Transverse colon (tissue), 4 donors: ENCODE results near the gene GRIK4. TPM values are rescaled to one million over a fixed set of nuclear protein-coding genes. Genes with fewer than 3 reads are reported as not detected.

Experiments used
- DNase-seq: peaks from one replicate; pipeline ENCODE4 v3.0.0-alpha.2; 2019
- H3K27ac ChIP-seq, 4 donors: fragments of 200-600 bp; sonication (generic); 2 replicates each; pipeline ENCODE4 v1.5.1; 2016 to 2018; ENCODE audit warnings: inconsistent platforms in 4 of 4
- H3K27me3 ChIP-seq: fragments of 200-600 bp; sonication (generic); 2 replicates; pipeline ENCODE4 v1.5.1; 2017; ENCODE audit warnings: inconsistent platforms
- H3K36me3 ChIP-seq, 4 donors: fragments of 200-600 bp; sonication (generic); 2 replicates each; pipeline ENCODE4 v1.5.1; 2017 to 2019; ENCODE audit warnings: inconsistent platforms in 4 of 4
- H3K4me1 ChIP-seq, 4 donors: fragments of 200-600 bp; sonication (generic); 2 replicates each; pipeline ENCODE4 v1.5.1; 2017 to 2020; ENCODE audit warnings: inconsistent platforms in 4 of 4
- H3K4me3 ChIP-seq, 4 donors: fragments of 200-600 bp; sonication (generic); 1 replicate in 1 of 4; 2 replicates in 3 of 4; pipeline versions ENCODE4 v1.5.1 to v1.6.1; 2017 to 2019; ENCODE audit warnings: inconsistent platforms in 4 of 4
- H3K9me3 ChIP-seq, 2 donors: fragments of 200-600 bp; sonication (generic); 2 replicates each; pipeline ENCODE4 v1.5.1; 2017 to 2019; ENCODE audit warnings: inconsistent platforms in 2 of 2
- CTCF ChIP-seq, 5 experiments: fragments of 200-600 bp in 3 of 5; fragments of 450-650 bp in 2 of 5; sonication (generic) in 3 of 5; IDR thresholded peaks; 1 replicate in 2 of 5; 2 replicates in 3 of 5; pipeline ENCODE4 v1.5.1; 2016 to 2017; ENCODE audit warnings: antibody characterized with exemption in 5 of 5, inconsistent platforms in 3 of 5, mild to moderate bottlenecking in 2 of 5, moderate library complexity in 1 of 5
- EP300 ChIP-seq: sonication (generic); formaldehyde crosslinking; IDR thresholded peaks from one replicate; pipeline ENCODE4 v1.6.1; 2017; ENCODE audit warnings: antibody characterized with exemption, low read depth
- POLR2A ChIP-seq: fragments of 450-650 bp; IDR thresholded peaks from one replicate; pipeline ENCODE4 v1.6.1; 2016; ENCODE audit warnings: antibody characterized with exemption, mild to moderate bottlenecking, moderate library complexity
- POLR2AphosphoS5 ChIP-seq, 3 donors: sonication (generic); formaldehyde crosslinking; IDR thresholded peaks; one replicate each; pipeline ENCODE4 v1.6.1; 2016; ENCODE audit warnings: antibody characterized with exemption in 3 of 3
- WGBS, 2 donors: methylation state at CpG; one replicate each; pipeline ENCODE4 v1.1.5; 2018; ENCODE audit warnings: low coverage in 1 of 2; 5-methylcytosine and 5-hydroxymethylcytosine counted together
- in situ Hi-C, 4 donors: fragments of 200-750 bp; cut with MboI; loops; one replicate each; pipeline versions ENCODE4 v1.15.0 to v1.15.1; 2017; ENCODE audit warnings: low sequenced_read_pairs in 3 of 4, low pct_ligation_motif_present in 1 of 4, low pct_unique_long_range_greater_than_20kb in 1 of 4
- intact Hi-C: fragments of 100-400 bp; cut with DNase I; formaldehyde crosslinking; loops from one replicate; pipeline ENCODE4 v1.15.1; 2023; ENCODE audit warnings: low total_unique reads
- total RNA-seq, 4 donors: library from RNA; depleted of rRNA; stranded (reverse); fragments of >200 nt; gene quantifications; one replicate each; pipeline ENCODE4 v1.1.0, GENCODE V29; 2016

The GRIK4 gene
- total RNA-seq, 4 donors from 2014 or later: 2.6 TPM; not detected in 3

- intact Hi-C loops: no loop called here
- H3K4me1 ChIP-seq: no peaks in the 10 kb centered on the region
- peaks cover 20% of the 10 kb centered on the region for H3K27me3 ChIP-seq
- H3K4me3 ChIP-seq: no peak overlapping the region
- H3K9me3 ChIP-seq: peaks cover 0 to 4% of the 10 kb centered on the region in 2 donors
- H3K27ac ChIP-seq: no peak overlapping the region
- H3K36me3 ChIP-seq: no peaks in the 10 kb centered on the region
- in situ Hi-C loops: no loop called here
- no peak for DNase-seq
- TF ChIP-seq EP300 (no peak), POLR2AphosphoS5 (IDR thresholded peaks at IDR 0.05) (no peak), POLR2A (no peak), CTCF (IDR thresholded peaks at IDR 0.05) (no peak)
- WGBS, 2 donors: 79 to 88% methylated on average over 2 to 7 of the region's 7 CpGs
Measured at GRCh38 chr11:120586728-120587127, 75.2 kb downstream of the GRIK4 start.

GRCh38 chr11:120587299-120587698 lies 75.8 kb downstream of the GRIK4 start:
- WGBS, 2 donors: 80 to 100% methylated on average over 3 to 4 of the region's 4 CpGs
- no peak for TF ChIP-seq POLR2A
- TF ChIP-seq CTCF (IDR thresholded peaks at IDR 0.05): no peak
- no peak for TF ChIP-seq EP300
- no peak for TF ChIP-seq POLR2AphosphoS5 (IDR thresholded peaks at IDR 0.05)
- in situ Hi-C loops: no loop called here

GRCh38 chr11:120589376-120589775 lies 77.8 kb downstream of the GRIK4 start:
- WGBS, 2 donors: 94% methylated on average over 11 of the region's 11 CpGs; no CpG with 5 or more reads in 1 of the 2 donors
- Histone ChIP-seq H3K4me1 (no peaks in the 10 kb centered on the region), H3K36me3 (no peaks in the 10 kb centered on the region), H3K27ac (no peak overlapping the region), H3K4me3 (no peak overlapping the region), H3K9me3 (no peaks in the 10 kb centered on the region), H3K27me3 (peaks cover 12% of the 10 kb centered on the region)
- DNase-seq: no peak
- TF ChIP-seq CTCF (IDR thresholded peaks at IDR 0.05): no peak
- no peak for TF ChIP-seq POLR2A
- no peak for TF ChIP-seq POLR2AphosphoS5 (IDR thresholded peaks at IDR 0.05)
- TF ChIP-seq EP300: no peak
- intact Hi-C loops: no loop called here
- in situ Hi-C loops: no loop called here

More at GRCh38 chr11:120587299-120587698, 75.8 kb downstream of the GRIK4 start:
- DNase-seq: no peak
- intact Hi-C loops: no loop called here
- no peak overlapping the region for H3K4me3 ChIP-seq
- H3K4me1 ChIP-seq: no peaks in the 10 kb centered on the region
- no peaks in the 10 kb centered on the region for H3K36me3 ChIP-seq
- peaks cover 17% of the 10 kb centered on the region for H3K27me3 ChIP-seq
- H3K27ac ChIP-seq: no peak overlapping the region
- peaks cover 0 to 4% of the 10 kb centered on the region in 2 donors for H3K9me3 ChIP-seq

- TF ChIP-seq POLR2AphosphoS5 (IDR thresholded peaks at IDR 0.05) (no peak), CTCF (IDR thresholded peaks at IDR 0.05) (no peak)
- H3K27me3 ChIP-seq: peaks cover 6% of the 10 kb centered on the region
- in situ Hi-C loops: no loop called here
- intact Hi-C loops: no loop called here
- H3K9me3 ChIP-seq: no peaks in the 10 kb centered on the region
- 93% methylated on average over 3 of the region's 3 CpGs; no CpG with 5 or more reads in 1 of the 2 donors for WGBS, 2 donors
- no peak for DNase-seq
- no peak overlapping the region for H3K4me3 ChIP-seq
- no peaks in the 10 kb centered on the region for H3K4me1 ChIP-seq
- H3K36me3 ChIP-seq: no peaks in the 10 kb centered on the region
- H3K27ac ChIP-seq: no peak overlapping the region
Measured at GRCh38 chr11:120590472-120590871, 78.9 kb downstream of the GRIK4 start.
